Fibroblast of pulmonary artery (primary cell): Measurements from ENCODE around the gene IDNK.

Experiments
- DNase-seq: peaks from one replicate; pipeline ENCODE4 v3.0.0-alpha.2; 2010; ENCODE audit warnings: low read depth
- H3K4me3 ChIP-seq: replicated peaks from 2 replicates; pipeline ENCODE4 v1.5.1; 2011; ENCODE audit warnings: low read depth, mild to moderate bottlenecking, control low read depth, low read length, moderate library complexity
- CTCF ChIP-seq: IDR thresholded peaks from 2 replicates; pipeline ENCODE4 v1.5.1; 2011; ENCODE audit warnings: mild to moderate bottlenecking, control low read depth, low read length, inconsistent platforms; ENCODE audit errors: missing control alignments

Gene IDNK

GRCh38 chr9:83681490-83681889, 58.5 kb downstream of the IDNK start:
- TF ChIP-seq CTCF = no peak
- no peak for DNase-seq
- no peak overlapping the region for H3K4me3 ChIP-seq

DNA sequence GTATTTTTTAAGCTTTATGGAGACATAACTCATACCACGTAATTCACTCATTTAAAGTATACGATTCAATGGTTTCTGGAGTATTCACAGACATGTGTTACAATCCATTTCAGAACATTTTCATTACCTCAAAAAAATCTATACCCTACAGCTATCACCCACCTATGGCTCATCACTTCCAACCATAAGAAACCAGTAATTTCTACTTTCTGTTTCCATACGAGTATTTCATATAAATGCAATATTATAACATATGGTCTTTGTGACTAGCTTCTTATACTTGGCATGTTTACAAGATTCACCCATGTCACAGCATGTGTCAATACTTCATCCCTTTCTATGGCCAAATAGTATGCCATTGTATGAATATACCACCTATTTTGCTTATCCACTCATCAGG, 66.0 kb downstream of the IDNK start:
- H3K4me3 ChIP-seq = no peak overlapping the region
- no peak for TF ChIP-seq CTCF
- DNase-seq = no peak

- no peak overlapping the region for H3K4me3 ChIP-seq
- TF ChIP-seq CTCF = no peak
- DNase-seq = no peak
Observed at GRCh38 chr9:83691492-83691891, 68.5 kb downstream of the IDNK start.
